K562 (cell line): ENCODE results near the gene TBX10. TPM values are rescaled to one million over a fixed set of nuclear protein-coding genes. Genes with fewer than 3 reads are reported as not detected.

Experiments
- ARID1B ChIP-seq: fragments of 450-650 bp; IDR thresholded peaks from 2 replicates; pipeline ENCODE4 v1.6.1; 2016; ENCODE audit warnings: antibody characterized with exemption, mild to moderate bottlenecking, inconsistent platforms
- CHCHD3 ChIP-seq: fragments of 250-450 bp; sonication (Bioruptor Pico); IDR thresholded peaks from 2 replicates; pipeline ENCODE4 v2.1.2; 2022; ENCODE audit warnings: mild to moderate bottlenecking
- CHD4 ChIP-seq: fragments of 200-600 bp; sonication (generic); IDR thresholded peaks from 3 replicates; pipeline ENCODE4 v1.6.1; 2012; ENCODE audit warnings: low read depth, mild to moderate bottlenecking, mixed read lengths, low read length, inconsistent platforms; ENCODE audit not compliant: insufficient read depth, insufficient replicate concordance, poor library complexity, severe bottlenecking
- CUX1 ChIP-seq: fragments of 200-800 bp; sonication (Bioruptor generic); IDR thresholded peaks from 2 replicates; pipeline ENCODE4 v1.6.1; 2016; ENCODE audit warnings: missing genetic modification characterization, missing compliant biosample characterization
- FUS ChIP-seq: fragments of 200-400 bp; formaldehyde crosslinking; optimal IDR thresholded peaks from 2 replicates; pipeline ENCODE3; 2017; ENCODE audit warnings: low read depth, low read length
- HSF4 ChIP-seq: fragments of 250-450 bp; sonication (Bioruptor Pico); IDR thresholded peaks from 2 replicates; pipeline ENCODE4 v2.1.2; 2022; ENCODE audit warnings: mild to moderate bottlenecking, moderate library complexity, borderline replicate concordance
- KDM1A ChIP-seq, 2 experiments: fragments of 450-650 bp; IDR thresholded peaks; 2 replicates each; pipeline ENCODE4 v1.6.1; 2016; ENCODE audit warnings: mild to moderate bottlenecking in 2 of 2
- KLF1 ChIP-seq: fragments of 450-650 bp; IDR thresholded peaks from 2 replicates; pipeline ENCODE4 v1.6.1; 2016; ENCODE audit warnings: missing genetic modification characterization, missing compliant biosample characterization
- KLF6 ChIP-seq: fragments of 250-450 bp; sonication (Bioruptor Pico); IDR thresholded peaks from 2 replicates; pipeline ENCODE4 v1.4.0; 2020; ENCODE audit warnings: mild to moderate bottlenecking, moderate library complexity, borderline replicate concordance
- NR2C1 ChIP-seq, 2 experiments: fragments of 450-650 bp; IDR thresholded peaks; 2 replicates each; pipeline ENCODE4 v1.6.1; 2017; ENCODE audit warnings: mild to moderate bottlenecking in 2 of 2, antibody characterized with exemption in 1 of 2, inconsistent platforms in 1 of 2, missing compliant biosample characterization in 1 of 2, missing genetic modification characterization in 1 of 2
- PCBP1 ChIP-seq: fragments of 200-400 bp; formaldehyde crosslinking; IDR thresholded peaks from 2 replicates; pipeline ENCODE4 v1.6.1; 2018; ENCODE audit warnings: mild to moderate bottlenecking, low read depth, low read length; ENCODE audit not compliant: poor library complexity, severe bottlenecking
- PHF21A ChIP-seq: fragments of 450-650 bp; IDR thresholded peaks from 2 replicates; pipeline ENCODE4 v1.6.1; 2017; ENCODE audit warnings: low read depth, borderline replicate concordance
- POU5F1 ChIP-seq: fragments of 150-350 bp; IDR thresholded peaks from 2 replicates; pipeline ENCODE4 v1.6.1; 2014; ENCODE audit warnings: borderline replicate concordance, low read length, low read depth, mild to moderate bottlenecking; ENCODE audit not compliant: partially characterized antibody
- RBM14 ChIP-seq: fragments of 200-400 bp; formaldehyde crosslinking; IDR thresholded peaks from 2 replicates; pipeline ENCODE4 v1.6.1; 2018; ENCODE audit warnings: low read depth, mild to moderate bottlenecking, low read length, moderate library complexity, borderline replicate concordance; ENCODE audit not compliant: insufficient read depth
- RBM17 ChIP-seq: fragments of 200-400 bp; formaldehyde crosslinking; IDR thresholded peaks from 2 replicates; pipeline ENCODE4 v1.6.1; 2017; ENCODE audit warnings: low read depth, mild to moderate bottlenecking, low read length, borderline replicate concordance
- SNRNP70 ChIP-seq: fragments of 200-400 bp; formaldehyde crosslinking; optimal IDR thresholded peaks from 2 replicates; pipeline ENCODE3; 2017; ENCODE audit warnings: low read depth, low read length
- TARDBP ChIP-seq: fragments of 450-650 bp; IDR thresholded peaks from 2 replicates; pipeline ENCODE4 v1.6.1; 2016
- ZBTB17 ChIP-seq: fragments of 450-650 bp; formaldehyde crosslinking; IDR thresholded peaks from 2 replicates; pipeline ENCODE4 v1.4.0; 2020; ENCODE audit warnings: mild to moderate bottlenecking
- ZNF146 ChIP-seq: IDR thresholded peaks from one replicate; pipeline ENCODE4 v1.6.1; 2018; ENCODE audit warnings: missing compliant biosample characterization; ENCODE audit not compliant: unreplicated experiment
- ZNF263 ChIP-seq: sonication (generic); formaldehyde crosslinking; IDR thresholded peaks from 2 replicates; pipeline ENCODE4 v1.8.0; 2022; ENCODE audit warnings: mild to moderate bottlenecking, missing genetic modification reagents, borderline replicate concordance
- ZNF41 ChIP-seq: fragments of 250-450 bp; sonication (Bioruptor Pico); conservative IDR thresholded peaks from 2 replicates; pipeline ENCODE4 v1.4.0; 2020; ENCODE audit warnings: mild to moderate bottlenecking
- ZNF75A ChIP-seq: fragments of 450-650 bp; formaldehyde crosslinking; IDR thresholded peaks from 2 replicates; pipeline ENCODE4 v1.4.0; 2020; ENCODE audit warnings: mild to moderate bottlenecking
- polyA plus RNA-seq, 8 experiments: library from polyadenylated mRNA; depleted of rRNA in 4 of 8; stranded (reverse) in 5 of 8; unstranded in 3 of 8; fragments of >200 nt; fragmentation: Nextera tagmentation in 2 of 8; fragmentation: Illumina TruSeq in 1 of 8; extraction: Ambion mirVana in 2 of 8; extraction: Trizol in 1 of 8; gene quantifications; 2 replicates each; pipeline versions ENCODE4 v1.2.1 to v1.2.3, GENCODE V29; 2011 to 2014; ENCODE audit warnings: inconsistent platforms in 1 of 8, missing spikeins in 1 of 8
- total RNA-seq, 7 experiments: library from RNA; depleted of rRNA in 6 of 7; stranded (reverse); fragments of >200 nt in 6 of 7; fragmentation: Illumina TruSeq in 2 of 7; extraction: Trizol in 2 of 7; gene quantifications; 2 replicates each; pipeline versions ENCODE4 v1.2.1 to v1.2.3, GENCODE V29; 2011 to 2021; ENCODE audit warnings: low replicate concordance in 1 of 7
- TF ChIP-seq, protein P1 (sequence below): fragments of 450-650 bp; conservative IDR thresholded peaks from 2 replicates; pipeline ENCODE4 v1.6.1; 2016; ENCODE audit warnings: missing genetic modification characterization, low read depth, mild to moderate bottlenecking, control low read depth, missing compliant biosample characterization

TBX10 gene
- total and polyA plus RNA-seq, 9 of the 15 experiments (the other 6 are each of a cell fraction or from before 2014, with no cell fraction given): not detected

DNA sequence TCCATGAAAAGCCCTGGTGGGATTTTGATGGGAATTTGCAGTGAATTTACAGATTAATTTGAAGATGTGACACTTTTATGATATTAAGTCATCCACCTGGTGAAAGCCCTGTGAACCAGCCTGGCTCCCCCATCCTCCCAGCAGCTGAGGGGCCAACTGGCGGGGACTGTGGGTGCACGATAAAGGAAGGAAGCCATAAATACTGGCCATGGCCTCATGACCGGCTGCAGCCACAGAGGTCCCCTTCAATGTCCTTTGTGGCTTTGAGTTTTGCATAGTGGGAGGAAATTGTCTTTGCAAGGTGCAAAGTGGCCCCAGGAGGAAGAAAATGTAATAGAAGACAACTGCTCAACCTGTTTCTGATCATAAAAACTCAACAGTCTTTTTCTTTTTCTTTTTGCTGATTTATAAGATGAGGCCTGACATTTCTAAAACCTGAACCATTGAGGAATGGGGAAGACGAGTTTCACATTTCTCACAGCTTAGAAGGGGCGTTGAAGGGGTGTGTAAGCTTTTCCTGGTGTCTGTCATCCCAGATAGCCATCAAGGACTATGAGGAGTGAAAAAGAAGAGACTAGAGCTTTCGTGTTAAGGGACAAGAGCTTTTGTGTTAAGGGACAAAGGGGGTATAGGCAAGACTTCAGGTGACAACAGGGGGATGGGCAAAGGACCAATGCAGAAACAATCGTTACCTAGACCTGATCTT, 39.1 kb downstream of the TBX10 start (continued):
- TF ChIP-seq, protein P1, sequence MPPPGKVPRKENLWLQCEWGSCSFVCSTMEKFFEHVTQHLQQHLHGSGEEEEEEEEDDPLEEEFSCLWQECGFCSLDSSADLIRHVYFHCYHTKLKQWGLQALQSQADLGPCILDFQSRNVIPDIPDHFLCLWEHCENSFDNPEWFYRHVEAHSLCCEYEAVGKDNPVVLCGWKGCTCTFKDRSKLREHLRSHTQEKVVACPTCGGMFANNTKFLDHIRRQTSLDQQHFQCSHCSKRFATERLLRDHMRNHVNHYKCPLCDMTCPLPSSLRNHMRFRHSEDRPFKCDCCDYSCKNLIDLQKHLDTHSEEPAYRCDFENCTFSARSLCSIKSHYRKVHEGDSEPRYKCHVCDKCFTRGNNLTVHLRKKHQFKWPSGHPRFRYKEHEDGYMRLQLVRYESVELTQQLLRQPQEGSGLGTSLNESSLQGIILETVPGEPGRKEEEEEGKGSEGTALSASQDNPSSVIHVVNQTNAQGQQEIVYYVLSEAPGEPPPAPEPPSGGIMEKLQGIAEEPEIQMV (tag): no peak
- TF ChIP-seq ZNF41 (CRISPR knock-in tag): no peak
- no peak for TF ChIP-seq ZBTB17
- no peak for TF ChIP-seq CUX1
- TF ChIP-seq FUS: no peak
- TF ChIP-seq KLF6 (CRISPR knock-in tag): no peak
- TF ChIP-seq CHCHD3 (CRISPR knock-in tag): no peak
- TF ChIP-seq PCBP1: no peak
- TF ChIP-seq HSF4: no peak
- TF ChIP-seq POU5F1: no peak
- no peak for TF ChIP-seq KLF1 (tag)
- TF ChIP-seq PHF21A: no peak
- TF ChIP-seq RBM14: no peak
- TF ChIP-seq ZNF146 (CRISPR knock-in tag): no peak
- TF ChIP-seq ZNF75A (CRISPR knock-in tag): no peak
- TF ChIP-seq CHD4: no peak
- TF ChIP-seq ZNF263 (CRISPR knock-in tag): no peak
- no peak for TF ChIP-seq SNRNP70
- TF ChIP-seq TARDBP: no peak
- peak; percentile 84 to 87 for TF ChIP-seq KDM1A (IDR thresholded peaks at IDR 0.05)
- TF ChIP-seq NR2C1 (IDR thresholded peaks at IDR 0.05): no peak
- 0 out of 2 replicates have a peak, but pooled peaks have one; percentile 43 for TF ChIP-seq NR2C1 (tag; IDR thresholded peaks at IDR 0.05)
- peak; percentile 84 for TF ChIP-seq ARID1B
- TF ChIP-seq RBM17: no peak
